Mesothelial cell of epicardium (in vitro differentiated cells): Measurements from ENCODE around the gene ARHGAP23. TPM values are rescaled to one million over a fixed set of nuclear protein-coding genes. Genes with fewer than 3 reads are reported as not detected.

Experiments
- DNase-seq, 2 experiments: peaks; one replicate each; pipeline ENCODE4 v3.0.0; 2021; ENCODE audit warnings: low spot score in 2 of 2; ENCODE audit not compliant: unreplicated experiment in 2 of 2
- H3K27ac Mint-ChIP-seq: 2 replicates; pipeline ENCODE4 v1.8.0; 2021; ENCODE audit warnings: mixed read lengths
- H3K27me3 Mint-ChIP-seq: 2 replicates; pipeline ENCODE4 v1.8.0; 2021; ENCODE audit warnings: low read depth, mixed read lengths
- H3K36me3 Mint-ChIP-seq: 2 replicates; pipeline ENCODE4 v1.8.0; 2021; ENCODE audit warnings: mixed read lengths
- H3K4me1 Mint-ChIP-seq: 2 replicates; pipeline ENCODE4 v1.8.0; 2021; ENCODE audit warnings: mixed read lengths
- H3K4me3 Mint-ChIP-seq: 2 replicates; pipeline ENCODE4 v1.8.0; 2021; ENCODE audit warnings: mild to moderate bottlenecking, moderate library complexity, mixed read lengths
- H3K9me3 Mint-ChIP-seq: 2 replicates; pipeline ENCODE4 v1.8.0; 2021; ENCODE audit warnings: mixed read lengths
- total RNA-seq: library from RNA; stranded (reverse); gene quantifications from 3 replicates; pipeline ENCODE4 v1.2.1, GENCODE V29; 2021
- TF ChIP-seq, protein P1 (sequence below): fragments of 200-600 bp; sonication (generic); IDR thresholded peaks from one replicate; pipeline ENCODE4 v1.5.0; 2021; ENCODE audit warnings: antibody characterized with exemption; ENCODE audit not compliant: unreplicated experiment

Gene ARHGAP23
- total RNA-seq, 1 donor from 2014 or later, result 89.1 TPM

DNA sequence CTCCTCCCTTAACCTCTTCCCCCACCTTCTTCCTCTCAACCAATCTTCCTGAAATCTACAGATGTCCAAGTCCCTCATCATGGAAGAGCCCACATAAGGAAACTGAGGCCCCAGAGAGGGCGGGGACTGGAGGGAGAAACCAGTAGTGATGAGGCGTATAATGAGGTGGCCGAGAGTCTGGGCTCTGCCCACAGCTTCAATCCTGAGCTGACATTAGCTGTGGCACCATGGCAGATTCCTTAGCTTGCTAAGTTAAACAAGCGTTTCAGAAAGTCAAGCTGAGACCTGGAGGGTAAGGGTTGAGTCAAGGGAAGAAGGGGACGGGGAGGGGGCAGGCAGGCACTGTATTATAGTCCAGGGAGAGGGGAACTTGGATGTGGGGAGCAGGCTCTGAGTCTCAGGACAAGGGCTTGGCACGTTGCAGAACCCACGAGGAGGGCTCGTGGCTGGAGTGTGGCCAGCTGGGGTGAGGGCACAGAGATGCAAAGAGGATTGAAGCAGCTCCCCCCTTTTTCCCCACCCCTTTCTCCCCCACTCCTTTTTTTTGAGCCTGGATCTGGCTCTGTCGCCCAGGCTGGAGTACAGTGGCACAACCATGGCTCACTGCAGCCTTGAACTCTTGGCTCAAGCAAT, 13.3 kb downstream of the ARHGAP23 start:
- Mint-ChIP-seq H3K4me1 (peaks cover 14% of the 10 kb centered on the region), H3K9me3 (no peaks in the 10 kb centered on the region), H3K36me3 (peaks cover 2% of the 10 kb centered on the region), H3K27ac (peak overlapping the region; percentile 60), H3K4me3 (no peak overlapping the region), H3K27me3 (no peaks in the 10 kb centered on the region)
- DNase-seq, result no peak
- TF ChIP-seq, protein P1, sequence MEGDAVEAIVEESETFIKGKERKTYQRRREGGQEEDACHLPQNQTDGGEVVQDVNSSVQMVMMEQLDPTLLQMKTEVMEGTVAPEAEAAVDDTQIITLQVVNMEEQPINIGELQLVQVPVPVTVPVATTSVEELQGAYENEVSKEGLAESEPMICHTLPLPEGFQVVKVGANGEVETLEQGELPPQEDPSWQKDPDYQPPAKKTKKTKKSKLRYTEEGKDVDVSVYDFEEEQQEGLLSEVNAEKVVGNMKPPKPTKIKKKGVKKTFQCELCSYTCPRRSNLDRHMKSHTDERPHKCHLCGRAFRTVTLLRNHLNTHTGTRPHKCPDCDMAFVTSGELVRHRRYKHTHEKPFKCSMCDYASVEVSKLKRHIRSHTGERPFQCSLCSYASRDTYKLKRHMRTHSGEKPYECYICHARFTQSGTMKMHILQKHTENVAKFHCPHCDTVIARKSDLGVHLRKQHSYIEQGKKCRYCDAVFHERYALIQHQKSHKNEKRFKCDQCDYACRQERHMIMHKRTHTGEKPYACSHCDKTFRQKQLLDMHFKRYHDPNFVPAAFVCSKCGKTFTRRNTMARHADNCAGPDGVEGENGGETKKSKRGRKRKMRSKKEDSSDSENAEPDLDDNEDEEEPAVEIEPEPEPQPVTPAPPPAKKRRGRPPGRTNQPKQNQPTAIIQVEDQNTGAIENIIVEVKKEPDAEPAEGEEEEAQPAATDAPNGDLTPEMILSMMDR, result no peak

DNA sequence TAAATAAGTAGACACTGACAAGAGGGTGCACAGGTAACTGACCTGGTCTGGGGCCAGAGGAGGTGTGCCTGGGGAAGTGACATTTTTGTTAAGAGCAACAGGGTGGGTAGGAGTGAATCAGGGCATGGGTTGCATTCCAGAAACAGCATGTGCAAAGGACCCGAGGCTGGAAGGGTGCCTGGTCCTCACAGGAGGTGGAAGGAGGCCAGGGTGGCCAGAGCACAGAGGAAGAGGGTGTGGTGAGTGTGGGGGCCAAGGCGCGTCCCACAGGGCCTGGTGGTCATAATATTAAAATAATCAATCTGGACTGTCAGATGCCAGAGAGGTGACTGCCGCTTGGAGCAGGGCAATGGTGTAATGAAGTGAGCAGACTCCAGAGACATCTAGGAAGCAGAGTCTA, 14.3 kb downstream of the ARHGAP23 start:
- H3K27ac Mint-ChIP-seq, result no peak overlapping the region
- DNase-seq, result no peak
- no peaks in the 10 kb centered on the region for H3K9me3 Mint-ChIP-seq
- peaks cover 14% of the 10 kb centered on the region for H3K4me1 Mint-ChIP-seq
- no peak overlapping the region for H3K4me3 Mint-ChIP-seq
- H3K27me3 Mint-ChIP-seq, result no peaks in the 10 kb centered on the region
- H3K36me3 Mint-ChIP-seq, result no peaks in the 10 kb centered on the region
- TF ChIP-seq, protein P1, result no peak

DNA sequence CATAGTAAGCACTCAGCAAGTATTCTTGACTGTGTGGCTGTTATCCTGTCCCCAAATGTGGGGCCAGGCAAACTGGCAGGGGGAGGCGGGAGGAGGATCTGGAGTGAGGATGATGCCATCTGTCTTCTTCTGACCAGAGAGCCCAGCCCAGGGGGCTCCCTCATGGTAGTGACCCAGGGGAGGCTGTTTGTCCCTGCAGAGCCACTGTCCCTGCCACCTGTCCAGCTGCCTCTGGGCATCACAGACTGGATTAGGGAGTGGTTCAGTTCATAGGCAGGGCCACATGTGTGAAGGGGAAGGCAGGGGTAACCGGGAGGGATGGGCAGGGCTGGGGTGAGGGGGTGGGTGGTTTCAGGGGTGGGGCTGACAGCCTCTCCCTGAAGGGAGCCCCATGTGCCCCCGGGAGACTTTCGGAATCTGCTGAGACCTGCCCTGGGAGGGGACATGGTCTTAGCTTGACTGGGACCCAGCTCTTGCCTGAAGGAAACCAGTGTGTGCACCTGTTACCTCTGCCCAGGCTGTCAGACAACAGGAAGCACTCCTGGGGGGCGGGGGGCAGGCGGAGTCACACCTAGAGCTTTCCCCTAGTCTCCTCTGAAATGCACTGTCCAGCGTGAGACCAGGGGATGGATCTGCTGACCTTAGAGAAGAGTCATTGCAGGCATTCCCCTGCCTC, 15.2 kb downstream of the ARHGAP23 start:
- Mint-ChIP-seq H3K4me3 (no peak overlapping the region), H3K9me3 (no peaks in the 10 kb centered on the region), H3K36me3 (no peaks in the 10 kb centered on the region), H3K4me1 (peaks cover 19% of the 10 kb centered on the region), H3K27me3 (no peaks in the 10 kb centered on the region), H3K27ac (no peak overlapping the region)
- no peak for DNase-seq
- TF ChIP-seq, protein P1, result no peak

DNA sequence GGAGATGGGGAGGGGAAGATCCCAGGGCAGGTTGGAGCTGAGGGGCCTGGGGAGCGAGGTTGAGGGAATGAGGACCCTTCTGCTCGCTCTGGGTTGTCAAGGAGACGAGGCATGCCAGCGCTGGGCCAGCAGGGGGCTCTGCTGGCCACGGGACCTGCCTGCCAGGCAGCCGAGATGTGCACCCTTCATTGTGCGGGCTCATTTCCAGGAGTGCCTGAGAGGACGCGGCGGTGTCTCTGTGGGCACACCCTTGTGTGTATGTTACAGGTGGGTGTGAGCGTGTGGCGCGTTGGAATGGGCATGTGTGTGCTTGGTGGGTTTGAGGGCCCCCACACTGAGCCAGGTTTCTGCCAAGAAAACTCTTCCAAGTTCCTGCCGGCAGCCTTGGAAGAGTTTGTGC, 15.9 kb downstream of the ARHGAP23 start:
- Mint-ChIP-seq H3K27ac (no peak overlapping the region), H3K36me3 (no peaks in the 10 kb centered on the region), H3K9me3 (no peaks in the 10 kb centered on the region), H3K27me3 (no peaks in the 10 kb centered on the region), H3K4me3 (no peak overlapping the region), H3K4me1 (peaks cover 23% of the 10 kb centered on the region)
- peak; percentile 65 to 81 for DNase-seq
- TF ChIP-seq, protein P1, result peak; percentile 83

DNA sequence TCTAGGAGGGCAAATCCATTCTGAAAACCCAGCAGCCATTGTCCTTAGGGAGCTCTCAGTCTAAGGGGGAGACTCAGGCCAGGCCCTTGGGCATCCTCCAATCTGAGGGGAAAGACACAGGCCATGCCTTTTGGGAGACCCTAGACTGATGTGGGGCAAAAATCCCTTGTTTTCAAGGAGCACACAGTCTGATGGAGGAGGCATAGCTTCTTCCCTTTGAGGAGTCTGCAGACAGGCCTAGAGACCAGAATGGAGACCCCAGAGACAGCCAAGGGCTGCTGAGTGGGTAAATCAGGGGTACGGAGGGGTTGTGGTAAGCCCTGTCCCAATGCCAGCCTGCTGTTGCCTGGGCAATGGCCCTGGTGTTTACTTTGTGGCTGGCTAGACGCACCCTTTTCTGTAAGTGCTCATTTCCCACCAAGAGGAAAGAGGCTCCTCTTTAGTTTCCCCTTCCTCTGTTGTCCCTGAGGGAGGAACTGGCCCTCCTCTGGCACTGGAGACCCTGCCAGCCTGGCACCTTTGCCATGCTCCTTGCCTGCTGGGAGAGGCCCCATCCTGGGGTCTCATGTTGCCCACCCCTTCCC, 19.3 kb downstream of the ARHGAP23 start:
- Mint-ChIP-seq H3K4me1 (peaks cover 49% of the 10 kb centered on the region), H3K27ac (peak overlapping the region; percentile 54), H3K9me3 (no peaks in the 10 kb centered on the region), H3K27me3 (no peaks in the 10 kb centered on the region), H3K4me3 (no peak overlapping the region), H3K36me3 (no peaks in the 10 kb centered on the region)
- TF ChIP-seq, protein P1, result no peak
- no peak for DNase-seq
